Left ventricle myocardium inferior (tissue), 1 donor: ENCODE results near the gene PTGER3. TPM values are rescaled to one million over a fixed set of nuclear protein-coding genes. Genes with fewer than 3 reads are reported as not detected.

Experiments used
- DNase-seq: peaks from one replicate; pipeline ENCODE4 v3.0.0-alpha.2; 2020
- H3K27ac ChIP-seq: fragments of 200-600 bp; replicated peaks from 2 replicates; pipeline ENCODE4 v1.8.0; 2021
- H3K27me3 ChIP-seq: fragments of 200-600 bp; 2 replicates; pipeline ENCODE4 v1.8.0; 2021; ENCODE audit warnings: low read depth
- H3K36me3 ChIP-seq: fragments of 200-600 bp; 2 replicates; pipeline ENCODE4 v1.8.0; 2021
- H3K4me1 ChIP-seq: fragments of 200-600 bp; 2 replicates; pipeline ENCODE4 v1.8.0; 2021
- H3K4me3 ChIP-seq: fragments of 200-600 bp; 2 replicates; pipeline ENCODE4 v1.8.0; 2021; ENCODE audit warnings: mild to moderate bottlenecking, moderate library complexity
- H3K9me3 ChIP-seq: fragments of 200-600 bp; replicated peaks from 2 replicates; pipeline ENCODE4 v1.8.0; 2021
- CTCF ChIP-seq: fragments of 200-600 bp; IDR thresholded peaks from 2 replicates; pipeline ENCODE4 v1.8.0; 2021; ENCODE audit warnings: antibody characterized with exemption, mild to moderate bottlenecking, borderline replicate concordance
- intact Hi-C: fragments of 100-400 bp; cut with micrococcal nuclease; formaldehyde crosslinking; loops from one replicate; pipeline ENCODE4 v1.11.0; 2022
- microRNA-seq: library from miRNA; unstranded; fragments of <30 nt; microRNA quantifications from one replicate; pipeline ENCODE4 v1.2.0, GENCODE V29; 2020
- total RNA-seq: library from RNA; stranded (reverse); fragmentation: NEBNext Ultra II Directional; extraction: Animal tissue kit (Norgen Biotek cat#: 25700); gene quantifications from one replicate; pipeline ENCODE4 v1.2.1, GENCODE V29; 2021
- donor health status: DM: no; HTN: yes; CAD: no; lungs with severe emphysema.

Gene PTGER3
- total RNA-seq, 1 donor from 2014 or later, result 2.6 TPM

GRCh38 chr1:70930062-70930461 lies 117.6 kb downstream of the PTGER3 start:
- no peaks in the 10 kb centered on the region for H3K36me3 ChIP-seq
- DNase-seq, result no peak
- intact Hi-C loops, result no loop called here
- H3K9me3 ChIP-seq, result no peaks in the 10 kb centered on the region
- no peak overlapping the region for H3K4me3 ChIP-seq
- H3K27ac ChIP-seq, result no peak overlapping the region
- peaks cover 11% of the 10 kb centered on the region for H3K27me3 ChIP-seq
- no peak for TF ChIP-seq CTCF
- H3K4me1 ChIP-seq, result no peaks in the 10 kb centered on the region

DNA sequence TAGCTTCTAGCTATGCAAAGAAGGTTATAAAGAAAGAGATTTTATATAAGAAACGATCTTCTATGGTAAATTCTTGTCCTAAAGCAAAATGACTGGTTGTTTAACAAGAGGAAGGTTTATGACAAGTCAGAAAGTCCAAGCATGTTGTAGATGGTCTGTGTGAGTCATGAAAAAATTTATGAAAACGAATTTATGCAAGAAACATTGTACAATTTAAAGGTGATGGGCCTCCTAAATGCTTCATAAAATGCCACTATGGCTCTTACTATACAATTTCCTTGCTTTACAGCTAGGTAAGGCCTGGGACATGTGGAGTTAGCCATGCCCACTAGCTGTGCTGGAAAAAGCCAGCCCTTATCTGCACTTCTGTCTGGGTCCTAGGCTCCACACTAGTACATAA lies 125.4 kb downstream of the PTGER3 start:
- intact Hi-C loops, result no loop called here

More for the DNA sequence above, 125.4 kb downstream of the PTGER3 start:
- DNase-seq, result no peak
- Histone ChIP-seq H3K9me3 (peaks cover 24% of the 10 kb centered on the region), H3K27ac (no peak overlapping the region), H3K27me3 (no peaks in the 10 kb centered on the region), H3K4me1 (no peaks in the 10 kb centered on the region), H3K36me3 (no peaks in the 10 kb centered on the region), H3K4me3 (no peak overlapping the region)
- no peak for TF ChIP-seq CTCF

Small RNA genes lying within 50 kb of the gene (microRNA-seq; reads per million reads assigned to microRNA genes)
- 477 reads per million, percentile 74 among the genes with 10 or more reads in this experiment for gene MIR186

Other genes with a start within 250 kb of the PTGER3 start
- gene ZRANB2, start 33.2 kb upstream of the PTGER3 start, total RNA-seq, result 58.5 TPM